BLaER1 treated with 17β-estradiol and CSF1 and Interleukin-3, amounts not matched to agents 10 nM and 100 nM (cell line): ENCODE data around the gene AKT3.
A peak's percentile ranks its signal among the peaks of the same experiment; 100 is the strongest.

Experiments
- H3K27ac ChIP-seq, 11 experiments: shearing (Covaris generic); formaldehyde crosslinking; 2 replicates each; pipeline ENCODE4 v1.8.1; 2022
- H3K27me3 ChIP-seq, 11 experiments: shearing (Covaris generic); formaldehyde crosslinking; 2 replicates each; pipeline ENCODE4 v1.8.1; 2022
- H3K36me3 ChIP-seq, 11 experiments: shearing (Covaris generic); formaldehyde crosslinking; 2 replicates each; pipeline ENCODE4 v1.8.1; 2022
- H3K4me1 ChIP-seq, 10 experiments: shearing (Covaris generic); formaldehyde crosslinking; 2 replicates each; pipeline ENCODE4 v1.8.1; 2022
- H3K4me2 ChIP-seq, 11 experiments: shearing (Covaris generic); formaldehyde crosslinking; 2 replicates each; pipeline ENCODE4 v1.8.1; 2022
- H3K4me3 ChIP-seq, 10 experiments: shearing (Covaris generic); formaldehyde crosslinking; 2 replicates each; pipeline ENCODE4 v1.8.1; 2022
- H3K9ac ChIP-seq, 11 experiments: shearing (Covaris generic); formaldehyde crosslinking; 2 replicates each; pipeline ENCODE4 v1.8.1; 2022
- H3K9me3 ChIP-seq, 11 experiments: shearing (Covaris generic); formaldehyde crosslinking; replicated peaks in 1 of 11; 2 replicates each; pipeline ENCODE4 v1.8.1; 2022
- H4K20me1 ChIP-seq, 11 experiments: shearing (Covaris generic); formaldehyde crosslinking; 2 replicates each; pipeline ENCODE4 v1.8.1; 2022
- Cebpa-rat ChIP-seq, 11 experiments: shearing (Covaris generic); IDR thresholded peaks; 2 replicates each; pipeline ENCODE4 v1.8.1; 2022

Gene AKT3

DNA sequence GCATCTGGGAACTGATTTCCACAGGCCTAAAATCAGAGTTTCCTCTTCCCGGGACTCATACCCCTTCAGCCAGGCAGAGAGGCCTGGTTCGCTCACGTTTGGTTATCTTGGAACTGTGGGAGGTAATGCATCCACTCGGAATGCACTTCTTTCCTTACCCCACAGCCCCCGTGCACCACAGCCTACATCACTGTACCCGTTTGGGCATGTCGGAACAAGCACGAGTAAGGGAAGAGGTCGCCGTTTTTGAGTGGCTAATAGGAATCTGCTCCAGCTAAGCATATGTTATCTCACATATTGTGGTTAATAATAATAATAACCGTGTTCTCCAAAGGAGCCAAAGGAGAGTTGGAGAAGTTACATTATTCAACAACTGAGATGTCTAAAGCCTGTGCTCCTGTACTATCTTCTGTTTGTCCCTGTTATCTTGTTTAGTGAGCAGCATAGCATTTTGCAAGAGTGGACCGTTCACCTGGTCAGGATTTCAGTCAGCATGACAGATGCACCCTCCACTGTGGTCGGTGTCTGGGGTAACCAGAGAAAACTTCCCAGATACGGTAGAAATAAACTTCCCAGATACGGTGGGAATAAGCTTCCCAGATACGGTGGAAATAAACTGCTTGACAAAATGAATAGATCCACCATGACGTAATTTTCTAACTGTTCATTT, 395.6 kb downstream of the AKT3 start:
- Histone ChIP-seq H4K20me1 (peaks cover 0 to 4% (median 0%) of the 10 kb centered on the region in 11 experiments; a peak in 2 of 22 replicates), H3K4me2 (no peak overlapping the region), H3K27ac (no peak overlapping the region), H3K9me3 (no peaks in the 10 kb centered on the region; a peak in 1 of 22 replicates), H3K4me1 (peaks cover 17 to 29% (median 23%) of the 10 kb centered on the region in 10 experiments), H3K9ac (no peak overlapping the region), H3K4me3 (no peak overlapping the region), H3K36me3 (peaks cover 0 to 41% (median 0%) of the 10 kb centered on the region in 11 experiments; a peak in 9 of 22 replicates), H3K27me3 (no peaks in the 10 kb centered on the region)
- no peak for TF ChIP-seq Cebpa-rat (IDR thresholded peaks at IDR 0.05)

DNA sequence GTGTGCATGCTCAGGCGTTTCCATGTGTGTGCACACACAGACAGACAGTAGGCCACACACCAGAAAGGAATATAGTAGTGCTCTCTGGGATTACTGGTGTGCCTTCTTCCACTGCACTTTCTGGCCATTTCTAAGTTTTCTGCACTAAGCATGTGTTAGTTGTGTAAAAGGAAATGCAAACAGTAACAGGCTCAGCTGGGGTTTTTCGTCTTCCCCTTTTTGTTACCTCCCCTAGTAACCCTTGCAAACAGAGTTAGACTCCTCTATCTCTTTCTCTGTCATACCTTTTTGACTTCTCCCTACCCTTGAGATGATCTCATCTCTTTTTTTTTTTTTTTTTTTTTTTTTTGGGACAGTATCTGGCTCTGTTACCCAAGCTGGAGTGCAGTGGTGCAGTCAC, 398.0 kb downstream of the AKT3 start:
- peak overlapping the region; percentile 1 to 55 (median 43); a peak in 16 of 22 replicates for H3K4me2 ChIP-seq
- peak overlapping the region in 1 of 11 experiments; percentile 27; a peak in 1 of 22 replicates for H3K27ac ChIP-seq
- no peaks in the 10 kb centered on the region for H4K20me1 ChIP-seq
- H3K9ac ChIP-seq: no peak overlapping the region
- no peak overlapping the region for H3K4me3 ChIP-seq
- H3K9me3 ChIP-seq: no peaks in the 10 kb centered on the region; a peak in 1 of 22 replicates
- no peaks in the 10 kb centered on the region for H3K27me3 ChIP-seq
- H3K4me1 ChIP-seq: peaks cover 19 to 25% (median 22%) of the 10 kb centered on the region in 10 experiments
- H3K36me3 ChIP-seq: peaks cover 0 to 46% (median 0%) of the 10 kb centered on the region in 11 experiments; a peak in 9 of 22 replicates
- TF ChIP-seq Cebpa-rat (IDR thresholded peaks at IDR 0.05): no peak

DNA sequence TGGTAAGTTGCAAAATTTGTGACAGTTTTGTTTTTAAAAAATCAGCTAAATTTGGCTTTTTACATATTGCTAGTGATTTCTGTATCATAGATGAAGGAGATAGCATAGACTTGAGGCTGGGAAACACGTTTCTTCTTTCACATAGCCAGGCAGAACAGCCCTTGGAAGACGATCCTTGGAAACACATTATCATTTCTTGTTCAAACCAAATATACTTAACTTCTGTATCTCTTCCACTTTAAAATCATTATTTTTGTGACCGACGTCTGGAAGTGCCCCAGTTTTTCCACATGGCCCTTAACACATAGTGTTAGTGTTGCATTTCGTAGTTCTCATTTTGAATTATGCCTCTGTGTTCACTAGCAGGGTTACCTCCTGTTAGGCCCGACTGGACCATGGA, 400.7 kb downstream of the AKT3 start:
- peaks cover 0 to 7% (median 0%) of the 10 kb centered on the region in 11 experiments; a peak in 2 of 22 replicates for H3K9me3 ChIP-seq
- no peak for TF ChIP-seq Cebpa-rat (IDR thresholded peaks at IDR 0.05)

DNA sequence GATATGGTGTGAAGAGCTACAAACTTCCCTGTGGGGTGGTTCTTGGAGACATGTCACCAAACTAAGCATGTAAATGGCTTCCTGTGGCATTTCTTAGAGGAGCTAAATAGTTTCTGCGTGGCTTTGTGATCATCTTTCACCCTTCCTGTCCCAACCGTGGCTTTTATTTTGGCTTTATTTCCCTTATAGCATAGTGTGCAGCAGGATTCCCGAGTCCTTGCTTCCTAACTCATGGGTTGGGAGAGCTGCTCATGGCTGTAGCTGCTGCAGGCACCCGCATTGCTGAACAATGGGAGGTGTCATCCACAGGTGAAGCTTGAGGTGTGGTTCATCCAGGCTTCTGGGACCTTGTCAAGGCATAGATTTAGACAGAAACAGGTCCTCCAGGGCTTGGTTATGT, 402.2 kb downstream of the AKT3 start:
- H3K4me2 ChIP-seq: peak overlapping the region in 9 of 11 experiments; percentile 6 to 60 (median 51); a peak in 17 of 22 replicates
- peaks cover 0 to 4% (median 0%) of the 10 kb centered on the region in 11 experiments; a peak in 2 of 22 replicates for H4K20me1 ChIP-seq
- H3K4me1 ChIP-seq: peaks cover 36 to 54% (median 44%) of the 10 kb centered on the region in 10 experiments
- H3K27me3 ChIP-seq: no peaks in the 10 kb centered on the region
- peaks cover 0 to 7% (median 0%) of the 10 kb centered on the region in 11 experiments; a peak in 2 of 22 replicates for H3K9me3 ChIP-seq
- peaks cover 0 to 33% (median 8%) of the 10 kb centered on the region in 11 experiments; a peak in 11 of 22 replicates for H3K36me3 ChIP-seq
- no peak overlapping the region; a peak in 1 of 22 replicates for H3K27ac ChIP-seq
- TF ChIP-seq Cebpa-rat (IDR thresholded peaks at IDR 0.05): no peak
- H3K9ac ChIP-seq: no peak overlapping the region
- H3K4me3 ChIP-seq: no peak overlapping the region

More for the DNA sequence above, 400.7 kb downstream of the AKT3 start:
- Histone ChIP-seq H3K4me2 (no peak overlapping the region), H3K27me3 (no peaks in the 10 kb centered on the region), H3K9ac (no peak overlapping the region), H3K36me3 (peaks cover 0 to 45% (median 8%) of the 10 kb centered on the region in 11 experiments; a peak in 11 of 22 replicates), H4K20me1 (no peaks in the 10 kb centered on the region), H3K27ac (no peak overlapping the region), H3K4me1 (peaks cover 21 to 38% (median 30%) of the 10 kb centered on the region in 10 experiments), H3K4me3 (no peak overlapping the region)

DNA sequence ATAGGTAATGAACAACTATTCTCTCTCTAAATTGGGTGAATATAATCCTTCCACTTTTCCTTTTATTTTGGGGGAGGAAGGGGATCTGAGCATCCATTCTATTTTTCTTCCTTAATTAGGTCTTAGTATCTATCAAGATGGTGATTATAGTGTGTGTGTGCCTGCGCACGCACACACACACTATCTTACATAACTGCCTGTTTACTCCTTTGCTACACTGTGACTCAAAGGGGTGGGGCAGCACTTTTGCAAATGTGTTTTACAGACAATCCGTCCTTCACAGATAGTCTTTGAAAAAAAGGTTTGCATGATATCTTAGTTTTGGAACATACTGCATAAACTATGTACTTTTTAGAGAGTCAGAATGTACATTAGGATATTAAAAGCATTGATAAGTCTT, 402.7 kb downstream of the AKT3 start:
- H3K9ac ChIP-seq: no peak overlapping the region
- no peaks in the 10 kb centered on the region for H3K27me3 ChIP-seq
- peaks cover 0 to 4% (median 0%) of the 10 kb centered on the region in 11 experiments; a peak in 2 of 22 replicates for H4K20me1 ChIP-seq
- H3K9me3 ChIP-seq: peaks cover 0 to 7% (median 0%) of the 10 kb centered on the region in 11 experiments; a peak in 2 of 22 replicates
- H3K36me3 ChIP-seq: peaks cover 0 to 31% (median 8%) of the 10 kb centered on the region in 11 experiments; a peak in 11 of 22 replicates
- no peak overlapping the region for H3K4me3 ChIP-seq
- peak overlapping the region in 8 of 11 experiments; percentile 10 to 60 (median 43); a peak in 9 of 22 replicates for H3K4me2 ChIP-seq
- peaks cover 37 to 57% (median 47%) of the 10 kb centered on the region in 10 experiments for H3K4me1 ChIP-seq
- no peak for TF ChIP-seq Cebpa-rat (IDR thresholded peaks at IDR 0.05)
- no peak overlapping the region for H3K27ac ChIP-seq

DNA sequence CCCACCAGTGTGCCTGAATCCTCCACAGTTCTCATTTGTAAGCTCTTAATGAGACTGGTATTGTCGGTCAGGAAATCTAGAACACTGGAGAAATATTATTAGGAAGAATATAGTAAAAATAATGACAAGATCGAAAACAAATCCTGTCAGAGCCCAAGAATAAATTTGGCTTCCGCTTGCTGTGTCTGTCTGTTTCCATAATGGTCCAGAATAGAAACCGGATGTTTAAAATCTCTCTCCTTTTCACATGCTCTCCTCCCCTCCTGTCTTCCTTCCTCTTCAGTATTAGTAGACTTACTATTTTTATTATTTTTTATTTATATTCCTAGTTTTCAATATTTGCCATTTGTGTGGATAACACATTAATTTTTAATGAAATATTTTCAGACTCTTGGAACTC, 406.5 kb downstream of the AKT3 start:
- TF ChIP-seq Cebpa-rat (IDR thresholded peaks at IDR 0.05): no peak
- peak overlapping the region in 4 of 11 experiments; percentile 15 to 47 (median 22); a peak in 1 of 22 replicates for H3K9ac ChIP-seq
- H3K4me3 ChIP-seq: peak overlapping the region in 7 of 10 experiments; percentile 8 to 37 (median 28); a peak in 9 of 20 replicates
- H3K27ac ChIP-seq: peak overlapping the region in 5 of 11 experiments; percentile 16 to 54 (median 29); a peak in 7 of 22 replicates
- peaks cover 0 to 30% (median 8%) of the 10 kb centered on the region in 11 experiments; a peak in 11 of 22 replicates for H3K36me3 ChIP-seq
- no peaks in the 10 kb centered on the region for H3K27me3 ChIP-seq
- H3K4me1 ChIP-seq: peaks cover 32 to 50% (median 42%) of the 10 kb centered on the region in 10 experiments
- peak overlapping the region; percentile 46 to 79 (median 71) for H3K4me2 ChIP-seq
- peaks cover 0 to 4% (median 0%) of the 10 kb centered on the region in 11 experiments; a peak in 2 of 22 replicates for H4K20me1 ChIP-seq
- H3K9me3 ChIP-seq: peaks cover 0 to 7% (median 0%) of the 10 kb centered on the region in 11 experiments; a peak in 1 of 22 replicates

DNA sequence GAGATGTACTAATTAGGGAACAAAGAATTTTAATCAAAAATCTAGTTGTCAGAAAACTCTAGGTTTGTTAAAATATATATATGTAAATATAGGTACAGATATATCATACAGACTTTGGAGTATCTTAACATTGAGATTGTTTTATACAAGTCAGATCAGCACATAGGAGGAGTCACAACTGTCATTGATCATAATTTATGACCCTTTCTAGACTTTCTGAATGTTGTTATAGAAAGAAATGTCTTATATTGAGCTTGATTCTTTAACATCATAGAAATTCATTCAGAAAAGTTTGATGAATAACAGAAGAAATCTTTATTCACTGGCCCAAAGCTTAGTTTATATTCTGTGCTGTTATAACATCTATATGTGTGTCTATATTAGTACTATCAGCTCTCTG, 408.4 kb downstream of the AKT3 start:
- Histone ChIP-seq H3K4me2 (no peak overlapping the region), H3K36me3 (peaks cover 0 to 46% (median 8%) of the 10 kb centered on the region in 11 experiments; a peak in 12 of 22 replicates), H3K9me3 (peaks cover 0 to 7% (median 0%) of the 10 kb centered on the region in 11 experiments; a peak in 1 of 22 replicates), H3K9ac (no peak overlapping the region), H4K20me1 (peaks cover 0 to 4% (median 0%) of the 10 kb centered on the region in 11 experiments; a peak in 2 of 22 replicates), H3K4me1 (peaks cover 29 to 43% (median 34%) of the 10 kb centered on the region in 10 experiments), H3K27me3 (no peaks in the 10 kb centered on the region), H3K27ac (no peak overlapping the region), H3K4me3 (no peak overlapping the region)
- no peak for TF ChIP-seq Cebpa-rat (IDR thresholded peaks at IDR 0.05)

DNA sequence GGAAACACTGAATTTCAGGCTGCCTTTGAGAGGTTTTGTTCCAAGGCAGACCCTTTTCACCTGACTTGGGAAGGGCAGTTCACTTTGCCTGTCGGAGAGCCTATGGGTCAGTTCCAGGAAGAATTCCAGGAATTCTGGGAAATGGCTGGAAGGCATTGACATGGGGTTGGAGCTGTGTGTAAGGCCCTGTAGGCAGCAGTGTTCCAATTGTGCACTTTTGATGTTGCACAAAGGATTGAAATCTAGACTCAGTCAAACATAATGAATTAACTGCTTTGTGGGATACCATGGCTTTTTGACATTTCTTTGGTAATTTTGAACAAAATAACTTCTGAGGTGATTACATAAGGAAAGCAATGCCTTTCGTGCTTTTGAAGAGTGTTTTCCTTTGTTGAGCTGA, 409.6 kb downstream of the AKT3 start:
- Histone ChIP-seq H3K27ac (no peak overlapping the region), H3K27me3 (no peaks in the 10 kb centered on the region), H4K20me1 (peaks cover 0 to 4% (median 0%) of the 10 kb centered on the region in 11 experiments; a peak in 2 of 22 replicates), H3K36me3 (peaks cover 0 to 37% (median 2%) of the 10 kb centered on the region in 11 experiments; a peak in 10 of 22 replicates), H3K4me3 (no peak overlapping the region), H3K4me2 (no peak overlapping the region), H3K4me1 (peaks cover 24 to 43% (median 31%) of the 10 kb centered on the region in 10 experiments), H3K9ac (no peak overlapping the region), H3K9me3 (no peaks in the 10 kb centered on the region)
- TF ChIP-seq Cebpa-rat (IDR thresholded peaks at IDR 0.05): no peak

DNA sequence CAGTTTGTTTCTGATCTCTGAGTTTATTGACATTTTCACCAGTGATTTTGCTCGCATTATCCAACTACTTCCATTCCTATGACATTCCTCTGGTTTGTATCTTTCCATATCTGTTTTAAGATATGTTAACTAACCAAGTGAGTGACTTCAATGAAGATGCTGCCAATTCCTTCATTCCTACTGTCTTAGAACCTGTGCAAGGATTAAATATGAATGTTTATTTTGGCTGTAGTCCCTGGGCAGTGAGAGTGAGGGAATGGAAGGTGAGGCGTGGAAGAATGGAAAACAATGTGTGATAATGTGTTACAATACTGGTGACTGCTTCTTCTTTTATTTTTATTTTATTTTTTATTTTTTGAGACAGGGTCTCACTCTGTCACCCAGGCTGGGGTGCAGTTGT, 411.2 kb downstream of the AKT3 start:
- no peak overlapping the region for H3K27ac ChIP-seq
- peaks cover 17 to 34% (median 23%) of the 10 kb centered on the region in 10 experiments for H3K4me1 ChIP-seq
- peaks cover 0 to 4% (median 0%) of the 10 kb centered on the region in 11 experiments; a peak in 2 of 22 replicates for H4K20me1 ChIP-seq
- H3K4me2 ChIP-seq: no peak overlapping the region
- TF ChIP-seq Cebpa-rat (IDR thresholded peaks at IDR 0.05): no peak
- no peak overlapping the region for H3K9ac ChIP-seq
- no peak overlapping the region for H3K4me3 ChIP-seq
- H3K9me3 ChIP-seq: no peaks in the 10 kb centered on the region
- no peaks in the 10 kb centered on the region for H3K27me3 ChIP-seq
- peaks cover 0 to 44% (median 0%) of the 10 kb centered on the region in 11 experiments; a peak in 7 of 22 replicates for H3K36me3 ChIP-seq
